ENCODE data around the gene LHFPL3. TPM values are rescaled to one million over a fixed set of nuclear protein-coding genes. Genes with fewer than 3 reads are reported as not detected.

LHFPL3 gene
- total and polyA plus RNA-seq, 2 of the 13 experiments (the other 11 are each of a cell fraction or from before 2014, with no cell fraction given), result not detected

GRCh38 chr7:104445393-104445792, 117.0 kb downstream of the LHFPL3 start:
- no peak overlapping the region for H3K9ac ChIP-seq (ENCODE audit: insufficient read depth, low read depth, low read length)
- ChIA-PET POLR2A (no interaction called here), CTCF (ENCODE audit: low intra/inter-chr PET ratio, low total read pairs) (no interaction called here)
- no peaks in the 10 kb centered on the region for H3K9me3 ChIP-seq (ENCODE audit: low read length)
- intact Hi-C loops (cut with micrococcal nuclease; ENCODE audit: unreplicated experiment), result no loop called here
- H3K79me2 ChIP-seq (ENCODE audit: insufficient read depth, low read length), result no peaks in the 10 kb centered on the region
- H2AFZ ChIP-seq (ENCODE audit: low read length), result no peak overlapping the region
- H3K4me3 ChIP-seq (replicated peaks in 1 of 3; ENCODE audit: insufficient read depth in 1 of 3, low read depth in 2 of 3, low read length in 3 of 3), result no peak overlapping the region
- no peaks in the 10 kb centered on the region for H3K4me1 ChIP-seq (ENCODE audit: insufficient read depth, low read length)
- no peak for DNase-seq (ENCODE audit: low spot score)
- in situ Hi-C loops (cut with HindIII; ENCODE audit: extremely low pct_ligation_motif_present, low pct_unique_long_range_greater_than_20kb), result no loop called here
- no peaks in the 10 kb centered on the region for H3K36me3 ChIP-seq (replicated peaks in 1 of 2; ENCODE audit: control insufficient read depth in 1 of 2, insufficient read depth in 2 of 2, low read length in 2 of 2)
- H3K27ac ChIP-seq (ENCODE audit: extremely low read length, insufficient read depth, low read length), result no peak overlapping the region
- BruUV-seq (replicated peaks), result no TSS peak
- ATAC-seq, result no peak
- H4K20me1 ChIP-seq (ENCODE audit: insufficient read depth, low read length), result no peaks in the 10 kb centered on the region
- no peak for TF ChIP-seq ZNF160 (CRISPR knock-in tag; IDR thresholded peaks at IDR 0.05)
- TF ChIP-seq DMTF1 (CRISPR knock-in tag; IDR thresholded peaks at IDR 0.05), result no peak
- TF ChIP-seq ZNF878 (CRISPR knock-in tag; IDR thresholded peaks at IDR 0.05), result no peak
- no peak for TF ChIP-seq CREB1 (IDR thresholded peaks at IDR 0.05)
- no peak for TF ChIP-seq CREB1 (CRISPR knock-in tag; IDR thresholded peaks at IDR 0.05)
- TF ChIP-seq FOSL1 (CRISPR knock-in tag; IDR thresholded peaks at IDR 0.05; ENCODE audit: borderline replicate concordance), result no peak
- TF ChIP-seq ZNF564 (CRISPR knock-in tag; IDR thresholded peaks at IDR 0.05), result no peak
- TF ChIP-seq ZFP1 (CRISPR knock-in tag; IDR thresholded peaks at IDR 0.05), result no peak
- WGBS (ENCODE audit: low lambda C conversion rate), result 3% methylated on average over 1 of the region's 1 CpG
- FAIRE-seq, result no peak
- no peak overlapping the region for H3K4me2 ChIP-seq (ENCODE audit: low read depth, low read length)
- H3K27me3 ChIP-seq (ENCODE audit: control insufficient read depth in 1 of 2, insufficient read depth in 2 of 2, low read length in 2 of 2), result no peaks in the 10 kb centered on the region

DNA sequence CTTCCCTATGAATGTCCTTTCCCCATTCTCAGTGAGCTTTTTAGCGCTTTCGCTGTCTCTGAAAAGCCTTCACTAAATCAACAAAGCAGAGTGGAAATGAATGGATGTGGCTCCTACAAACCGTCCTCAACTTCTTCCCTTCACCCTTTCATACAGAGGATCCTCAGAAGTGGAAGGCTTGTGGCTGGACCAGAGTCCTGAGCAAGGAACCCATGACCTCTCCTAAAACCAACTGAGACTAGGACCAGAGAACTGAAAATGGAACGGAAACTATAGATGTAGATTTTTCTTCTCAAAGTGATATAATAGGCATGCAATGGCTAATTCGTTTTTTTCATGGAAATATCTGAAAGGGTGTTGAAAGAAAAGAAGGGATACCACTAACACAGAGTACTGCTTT, 122.5 kb downstream of the LHFPL3 start:
- BruUV-seq (replicated peaks), result no TSS peak
- FAIRE-seq, result no peak
- ChIA-PET CTCF (ENCODE audit: low intra/inter-chr PET ratio, low total read pairs) (no interaction called here), POLR2A (no interaction called here)
- in situ Hi-C loops (cut with HindIII; ENCODE audit: extremely low pct_ligation_motif_present, low pct_unique_long_range_greater_than_20kb), result no loop called here
- TF ChIP-seq ZNF530 (CRISPR knock-in tag; IDR thresholded peaks at IDR 0.05; ENCODE audit: low read depth) (no peak), PBX2 (CRISPR knock-in tag; IDR thresholded peaks at IDR 0.05) (no peak), EED (CRISPR knock-in tag; IDR thresholded peaks at IDR 0.05) (no peak), RAD21 (CRISPR knock-in tag; IDR thresholded peaks at IDR 0.05) (no peak), ARNTL (CRISPR knock-in tag; IDR thresholded peaks at IDR 0.05) (no peak), NFATC3 (CRISPR knock-in tag; IDR thresholded peaks at IDR 0.05) (no peak), ELK4 (CRISPR knock-in tag; IDR thresholded peaks at IDR 0.05; ENCODE audit: borderline replicate concordance) (no peak), U2AF1 (optimal IDR thresholded peaks at IDR 0.05; ENCODE audit: low read depth, low read length) (no peak), ZNF577 (CRISPR knock-in tag; IDR thresholded peaks at IDR 0.05; ENCODE audit: borderline replicate concordance, low read depth) (no peak), ZNF441 (CRISPR knock-in tag; IDR thresholded peaks at IDR 0.05; ENCODE audit: borderline replicate concordance) (no peak)
- ATAC-seq, result no peak
- H3K27ac ChIP-seq (ENCODE audit: extremely low read length, insufficient read depth, low read length), result no peak overlapping the region
- no peaks in the 10 kb centered on the region for H3K79me2 ChIP-seq (ENCODE audit: insufficient read depth, low read length)
- no peak for DNase-seq (ENCODE audit: low spot score)
- WGBS (ENCODE audit: low lambda C conversion rate), result 45% methylated on average over 5 of the region's 5 CpGs
- no peaks in the 10 kb centered on the region for H3K36me3 ChIP-seq (replicated peaks in 1 of 2; ENCODE audit: control insufficient read depth in 1 of 2, insufficient read depth in 2 of 2, low read length in 2 of 2)
- no peak overlapping the region for H2AFZ ChIP-seq (ENCODE audit: low read length)
- no peaks in the 10 kb centered on the region for H4K20me1 ChIP-seq (ENCODE audit: insufficient read depth, low read length)
- H3K27me3 ChIP-seq (ENCODE audit: control insufficient read depth in 1 of 2, insufficient read depth in 2 of 2, low read length in 2 of 2), result no peaks in the 10 kb centered on the region
- no peak overlapping the region for H3K4me2 ChIP-seq (ENCODE audit: low read depth, low read length)
- no peak overlapping the region for H3K9ac ChIP-seq (ENCODE audit: insufficient read depth, low read depth, low read length)
- no peak overlapping the region for H3K4me3 ChIP-seq (replicated peaks in 1 of 3; ENCODE audit: insufficient read depth in 1 of 3, low read depth in 2 of 3, low read length in 3 of 3)
- H3K9me3 ChIP-seq (ENCODE audit: low read length), result no peaks in the 10 kb centered on the region
- intact Hi-C loops (cut with micrococcal nuclease; ENCODE audit: unreplicated experiment), result no loop called here
- no peaks in the 10 kb centered on the region for H3K4me1 ChIP-seq (ENCODE audit: insufficient read depth, low read length)
